Muscle layer of duodenum (tissue), 2 donors: ENCODE measurements around the gene SNW1.
A peak's percentile ranks its signal among the peaks of the same experiment; 100 is the strongest.

ENCODE experiments used
- H3K27ac ChIP-seq: one replicate; pipeline ENCODE4 v1.7.0; 2013; ENCODE audit warnings: mild to moderate bottlenecking, low read length
- H3K27me3 ChIP-seq: one replicate; pipeline ENCODE4 v1.7.0; 2013; ENCODE audit warnings: low read depth, mild to moderate bottlenecking, control low read depth, low read length
- H3K36me3 ChIP-seq, 2 donors: one replicate each; pipeline ENCODE4 v1.7.0; 2013; ENCODE audit warnings: low read length in 2 of 2, control low read depth in 1 of 2, mild to moderate bottlenecking in 1 of 2; ENCODE audit not compliant: insufficient read depth in 2 of 2, control insufficient read depth in 1 of 2
- H3K4me1 ChIP-seq, 2 donors: one replicate each; pipeline ENCODE4 v1.7.0; 2013; ENCODE audit warnings: low read length in 2 of 2, mild to moderate bottlenecking in 2 of 2, control low read depth in 1 of 2, moderate library complexity in 1 of 2; ENCODE audit not compliant: insufficient read depth in 2 of 2, control insufficient read depth in 1 of 2
- H3K4me3 ChIP-seq, 2 donors: one replicate each; pipeline ENCODE4 v1.7.0; 2013; ENCODE audit warnings: low read length in 2 of 2, low read depth in 1 of 2, mild to moderate bottlenecking in 1 of 2
- H3K9me3 ChIP-seq, 2 donors: one replicate each; pipeline ENCODE4 v1.7.0; 2013; ENCODE audit warnings: low read length in 2 of 2, control low read depth in 1 of 2, mild to moderate bottlenecking in 1 of 2; ENCODE audit not compliant: control insufficient read depth in 1 of 2
- donor health status: healthy.

SNW1 gene

DNA sequence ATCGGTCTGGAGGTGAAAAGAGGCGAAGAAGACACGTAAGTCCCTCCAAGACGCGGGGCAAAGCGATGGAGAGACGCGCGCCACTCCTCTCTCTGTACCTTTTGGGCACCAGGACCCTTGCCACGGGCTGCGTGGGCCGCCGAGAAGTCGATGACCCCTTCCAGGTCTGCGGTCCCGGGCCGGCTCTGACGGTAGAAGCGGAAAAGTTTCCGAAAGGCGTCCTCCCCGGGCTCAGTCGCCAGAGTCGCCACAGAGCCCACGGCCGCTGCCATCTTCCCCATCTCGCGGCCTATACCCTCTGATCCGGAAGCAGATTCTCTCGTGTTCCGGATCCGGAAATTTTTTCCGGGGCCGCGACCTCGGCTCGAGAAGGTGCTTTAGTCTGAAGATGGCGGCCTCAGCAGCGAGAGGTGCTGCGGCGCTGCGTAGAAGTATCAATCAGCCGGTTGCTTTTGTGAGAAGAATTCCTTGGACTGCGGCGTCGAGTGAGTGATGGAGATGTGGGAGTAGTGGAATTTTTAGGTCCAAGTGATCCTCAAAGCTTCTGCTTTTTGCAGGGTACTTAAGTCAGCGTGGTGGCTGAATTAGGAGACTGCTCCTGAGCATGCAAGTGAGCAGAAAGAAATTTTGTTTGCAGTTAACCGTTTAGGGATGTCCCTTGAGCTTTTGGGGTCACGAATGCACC lies 53.1 kb downstream of the SNW1 start, which contains the start of the genes ALKBH1 and SLIRP:
ALKBH1 (minus strand) TSS at position 300 of the 685 bp plus-strand sequence; CDS start at position 281, 19 bp downstream.
SLIRP (plus strand) TSS at position 380 of the 685 bp plus-strand sequence; CDS start at position 389, 9 bp downstream.
- H3K9me3 ChIP-seq: no peaks in the 10 kb centered on the region
- peaks cover 17 to 34% of the 10 kb centered on the region in 2 donors for H3K4me1 ChIP-seq
- peaks cover 19 to 36% of the 10 kb centered on the region in 2 donors for H3K36me3 ChIP-seq
- peak within 1 kb of the TSS; percentile 81 to 100 for H3K4me3 ChIP-seq
- H3K27me3 ChIP-seq: no peaks in the 10 kb centered on the region
- H3K27ac ChIP-seq: peak within 1 kb of the TSS; percentile 79

DNA sequence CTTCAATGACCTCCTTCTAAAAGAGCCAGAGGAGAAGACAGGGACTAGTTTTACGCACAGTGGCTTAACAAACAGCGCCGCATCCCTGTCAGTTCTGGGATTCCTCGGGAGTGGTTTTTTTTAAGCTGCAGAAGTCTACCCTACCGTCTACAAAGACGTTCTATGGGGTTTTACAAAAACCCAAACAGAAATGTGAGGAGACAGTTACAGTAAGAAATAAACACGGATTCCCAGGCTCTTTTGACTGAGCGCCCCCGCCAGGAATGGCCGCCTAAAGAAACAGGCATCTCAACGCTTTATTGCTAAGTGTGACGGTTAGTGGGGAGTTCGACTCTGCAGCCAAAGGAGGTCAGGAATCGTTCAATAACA lies 53.6 kb downstream of the SNW1 start:
- Histone ChIP-seq H3K4me3 (peak overlapping the region; percentile 81 to 100), H3K36me3 (peaks cover 16 to 38% of the 10 kb centered on the region in 2 donors), H3K27ac (peak overlapping the region; percentile 79), H3K27me3 (no peaks in the 10 kb centered on the region), H3K4me1 (peaks cover 17 to 34% of the 10 kb centered on the region in 2 donors), H3K9me3 (no peaks in the 10 kb centered on the region)

DNA sequence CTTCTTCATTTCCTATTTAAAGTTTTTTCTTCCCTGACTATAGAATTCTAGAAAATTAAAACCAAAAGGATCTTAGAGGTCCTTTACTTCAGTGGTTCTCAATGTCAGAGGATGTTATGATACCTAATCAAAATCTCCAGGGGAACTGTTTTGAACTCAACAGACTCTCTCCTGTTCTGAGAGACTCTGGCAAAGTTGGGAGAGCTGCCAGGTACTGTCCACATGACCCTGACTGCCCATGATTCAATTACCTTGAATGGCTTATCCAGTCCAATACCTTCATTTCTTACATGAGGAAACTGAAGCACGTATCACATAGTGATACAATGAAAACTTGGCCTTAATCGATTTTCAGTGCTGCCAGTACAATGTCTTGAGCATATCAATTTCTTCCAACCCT lies 69.7 kb downstream of the SNW1 start:
- H3K4me3 ChIP-seq: no peak overlapping the region
- peaks cover 38 to 48% of the 10 kb centered on the region in 2 donors for H3K36me3 ChIP-seq
- no peak overlapping the region for H3K27ac ChIP-seq
- no peaks in the 10 kb centered on the region for H3K9me3 ChIP-seq
- H3K27me3 ChIP-seq: no peaks in the 10 kb centered on the region
- no peaks in the 10 kb centered on the region for H3K4me1 ChIP-seq

DNA sequence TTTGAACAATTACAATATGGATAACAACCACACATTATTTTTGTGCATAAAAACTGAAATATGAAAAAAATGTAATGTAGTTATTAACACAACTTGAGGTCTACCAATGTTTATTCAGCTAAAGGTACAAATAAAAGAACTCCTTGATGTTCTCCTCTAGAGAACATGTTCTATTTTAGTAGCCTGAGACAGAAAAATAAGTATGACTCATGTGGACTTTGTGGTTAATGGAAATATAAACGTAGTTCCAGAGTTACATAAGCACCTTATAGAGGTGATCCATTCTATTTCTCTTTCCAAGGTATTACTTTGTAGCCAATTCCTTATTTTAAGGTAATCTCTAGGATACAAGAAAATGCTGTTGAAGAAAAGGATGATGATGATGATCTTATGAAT lies 78.8 kb downstream of the SNW1 start:
- peaks cover 13 to 25% of the 10 kb centered on the region in 2 donors for H3K36me3 ChIP-seq
- no peaks in the 10 kb centered on the region for H3K9me3 ChIP-seq
- H3K4me3 ChIP-seq: no peak overlapping the region
- H3K27ac ChIP-seq: peak overlapping the region; percentile 7
- peaks cover 0 to 13% of the 10 kb centered on the region in 2 donors for H3K4me1 ChIP-seq
- H3K27me3 ChIP-seq: no peaks in the 10 kb centered on the region

DNA sequence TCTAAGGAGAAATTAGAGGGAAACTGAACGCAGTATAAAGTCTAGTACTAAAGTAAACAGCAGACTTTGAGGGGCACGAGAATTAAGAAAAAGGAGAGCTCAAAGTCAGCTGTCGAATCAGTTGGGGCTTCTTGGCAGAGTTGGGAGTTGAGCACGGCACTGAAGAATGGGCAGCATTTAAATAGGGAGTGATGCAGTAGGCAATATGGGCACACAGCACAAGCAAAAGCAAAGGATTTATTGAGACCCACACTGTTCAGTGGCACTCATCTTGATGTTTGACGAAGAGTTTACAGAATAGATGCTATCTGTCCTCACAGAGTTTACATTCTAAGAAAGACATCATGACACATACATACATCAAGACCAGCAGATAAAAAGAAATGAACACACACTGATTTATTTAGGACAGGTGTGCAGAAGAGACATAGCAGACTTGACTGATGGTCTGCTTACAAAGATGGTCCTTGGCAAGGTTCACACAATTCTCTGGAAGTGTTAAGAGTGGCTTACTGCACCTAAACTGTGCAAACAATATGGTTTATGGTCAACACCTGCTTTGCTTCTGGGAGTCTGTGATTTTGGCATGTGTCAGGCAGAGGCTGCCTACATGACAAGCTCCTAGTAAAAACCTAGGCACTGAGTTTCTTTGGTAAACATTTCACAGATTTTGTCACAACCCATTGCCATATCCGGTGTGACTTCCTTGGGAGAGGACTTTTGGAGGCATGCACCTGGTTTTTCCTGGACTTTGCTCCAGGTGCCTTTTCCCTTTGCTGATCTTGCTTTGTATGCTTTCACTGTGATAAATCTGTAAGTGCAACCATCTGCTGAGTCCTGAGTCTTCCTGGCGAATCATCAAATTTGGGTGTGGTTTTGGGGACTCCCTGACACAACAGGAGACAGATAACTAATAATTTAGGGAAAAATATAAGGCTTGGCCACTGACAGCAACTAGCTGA lies 79.5 kb downstream of the SNW1 start:
- no peak overlapping the region for H3K4me3 ChIP-seq
- peaks cover 11 to 22% of the 10 kb centered on the region in 2 donors for H3K36me3 ChIP-seq
- H3K27me3 ChIP-seq: no peaks in the 10 kb centered on the region
- peaks cover 0 to 13% of the 10 kb centered on the region in 2 donors for H3K4me1 ChIP-seq
- no peaks in the 10 kb centered on the region for H3K9me3 ChIP-seq
- H3K27ac ChIP-seq: peak overlapping the region; percentile 7

DNA sequence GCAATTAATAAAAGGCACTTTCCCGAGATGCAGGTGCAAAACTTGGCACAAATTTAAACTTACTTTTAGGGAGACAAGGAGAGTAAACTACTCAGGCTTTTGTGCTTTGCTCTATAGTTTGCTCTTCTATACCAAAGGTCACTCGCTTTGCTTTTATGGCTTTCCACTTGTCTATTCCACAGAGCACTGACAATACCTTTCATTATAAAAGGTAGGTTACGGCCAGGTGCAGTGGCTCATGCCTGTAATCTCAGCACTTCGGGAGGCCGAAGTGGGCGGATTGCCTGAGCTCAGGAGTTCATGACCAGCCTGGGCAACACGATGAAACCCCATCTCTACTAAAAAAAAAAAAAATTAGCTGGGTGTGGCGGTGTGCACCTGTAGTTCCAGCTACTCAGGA lies 86.0 kb downstream of the SNW1 start:
- H3K4me3 ChIP-seq: no peak overlapping the region
- no peaks in the 10 kb centered on the region for H3K27me3 ChIP-seq
- no peak overlapping the region for H3K27ac ChIP-seq
- H3K4me1 ChIP-seq: no peaks in the 10 kb centered on the region
- H3K36me3 ChIP-seq: peaks cover 29 to 35% of the 10 kb centered on the region in 2 donors
- H3K9me3 ChIP-seq: no peaks in the 10 kb centered on the region

DNA sequence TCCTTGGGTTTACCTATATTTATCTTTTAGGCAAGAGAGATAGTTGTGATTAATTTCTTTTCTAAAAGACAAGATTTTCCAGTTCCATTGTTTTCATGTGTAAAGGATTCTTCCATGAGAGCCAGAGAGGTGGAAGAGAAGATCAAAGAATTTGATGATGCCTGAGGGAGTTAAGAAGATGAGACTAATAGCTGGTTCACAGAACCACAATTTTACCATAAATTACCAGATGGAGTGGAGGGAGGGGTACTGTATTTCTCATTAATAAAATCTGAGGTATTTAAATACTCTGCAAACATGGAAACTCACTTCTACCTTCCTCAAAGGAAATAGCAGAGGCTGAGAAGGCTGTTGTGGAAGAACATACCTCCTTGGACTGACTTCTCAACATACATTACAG lies 87.8 kb downstream of the SNW1 start:
- peaks cover 24% of the 10 kb centered on the region in 2 donors for H3K36me3 ChIP-seq
- H3K27me3 ChIP-seq: no peaks in the 10 kb centered on the region
- H3K27ac ChIP-seq: no peak overlapping the region
- no peaks in the 10 kb centered on the region for H3K4me1 ChIP-seq
- no peaks in the 10 kb centered on the region for H3K9me3 ChIP-seq
- H3K4me3 ChIP-seq: no peak overlapping the region
